K562 (cell line): ENCODE measurements around the gene TP53RK. TPM values are rescaled to one million over a fixed set of nuclear protein-coding genes. Genes with fewer than 3 reads are reported as not detected.

Source experiments
- ATAC-seq: fragments of 200-7000 bp; cut with Tn5 transposase; 3 replicates; pipeline ENCODE4 v1.9.1; 2020; ENCODE audit warnings: moderate library complexity
- BruUV-seq: library from RNA; stranded (reverse); fragments of 400-500 nt; replicated peaks from 2 replicates; lab custom pipeline; 2021; lab: Mats Ljungman, UMichigan
- CTCF ChIA-PET: fragments of 300-600 bp; formaldehyde crosslinking; extraction: SDS; loops from one replicate; lab custom pipeline; 2021; ENCODE audit warnings: low intra/inter-chr PET ratio; lab: Yijun Ruan, JAX
- POLR2A ChIA-PET: fragments of 300-600, 350-650 bp; sonication (Branson Sonifier 250); formaldehyde crosslinking; extraction: SDS; loops from one replicate; lab custom pipeline; 2021; ENCODE audit warnings: antibody characterized with exemption, inconsistent platforms; lab: Yijun Ruan, JAX
- DNase-seq, 4 experiments: peaks; one replicate each; pipeline versions ENCODE4 v3.0.0 to v3.0.0-alpha.2; 2011 to 2018; ENCODE audit warnings: low spot score in 3 of 4, mixed read lengths in 3 of 4; ENCODE audit errors: extremely low read depth in 1 of 4
- FAIRE-seq: peaks from 2 replicates; lab custom pipeline; 2011; peaks lifted over from hg19 to GRCh38; lab: Jason Lieb, UNC
- H2AFZ ChIP-seq: 2 replicates; pipeline ENCODE4 v1.6.0; 2011; ENCODE audit warnings: low read depth, low read length, control low read depth, inconsistent platforms
- H3K27ac ChIP-seq: fragments of 200-600 bp; 3 replicates; pipeline ENCODE4 v1.8.0; 2011; ENCODE audit warnings: low read depth, mild to moderate bottlenecking, control low read depth, inconsistent platforms, low read length, moderate library complexity, mixed read lengths; ENCODE audit errors: extremely low read depth
- H3K27me3 ChIP-seq, 2 experiments: fragments of 300-600 bp in 1 of 2; 2 replicates in 1 of 2; 3 replicates in 1 of 2; pipeline versions ENCODE4 v1.6.0 to v1.8.0; 2011; ENCODE audit warnings: inconsistent platforms in 2 of 2, low read length in 2 of 2, mild to moderate bottlenecking in 1 of 2, mixed read lengths in 1 of 2, moderate library complexity in 1 of 2; ENCODE audit not compliant: control insufficient read depth in 2 of 2, insufficient read depth in 2 of 2
- H3K36me3 ChIP-seq: fragments of 300-600 bp; 3 replicates; pipeline ENCODE4 v1.8.0; 2011; ENCODE audit warnings: mild to moderate bottlenecking, low read length, inconsistent platforms; ENCODE audit not compliant: control insufficient read depth, insufficient read depth
- H3K4me1 ChIP-seq, 2 experiments: fragments of 200-600 bp in 1 of 2; replicated peaks in 1 of 2; 2 replicates in 1 of 2; 3 replicates in 1 of 2; pipeline versions ENCODE4 v1.5.1 to v1.8.0; 2011; ENCODE audit warnings: inconsistent platforms in 2 of 2, low read length in 2 of 2, mild to moderate bottlenecking in 1 of 2, mixed read lengths in 1 of 2, moderate library complexity in 1 of 2; ENCODE audit not compliant: control insufficient read depth in 2 of 2, insufficient read depth in 2 of 2
- H3K4me2 ChIP-seq: 2 replicates; pipeline ENCODE4 v1.6.1; 2011; ENCODE audit warnings: low read length, control low read depth, inconsistent platforms, mixed read lengths; ENCODE audit not compliant: insufficient read depth
- H3K4me3 ChIP-seq: fragments of 200-600 bp; sonication (generic), shearing (Covaris generic); 2 replicates; pipeline ENCODE4 v1.5.1; 2016; ENCODE audit warnings: control low read depth, inconsistent platforms
- H3K79me2 ChIP-seq: fragments of 200-600 bp; 3 replicates; pipeline ENCODE4 v1.8.0; 2011; ENCODE audit warnings: low read length, inconsistent platforms; ENCODE audit not compliant: control insufficient read depth, insufficient read depth
- H3K9ac ChIP-seq, 2 experiments: 2 replicates each; pipeline versions ENCODE4 v1.6.0 to v1.6.1; 2011; ENCODE audit warnings: low read depth in 2 of 2, low read length in 2 of 2, control low read depth in 1 of 2, inconsistent platforms in 1 of 2, mild to moderate bottlenecking in 1 of 2, mixed read lengths in 1 of 2; ENCODE audit not compliant: insufficient read depth in 1 of 2
- H3K9me1 ChIP-seq: one replicate; pipeline ENCODE4 v1.6.0; 2011; ENCODE audit warnings: inconsistent platforms, mild to moderate bottlenecking, low read length, moderate library complexity; ENCODE audit not compliant: control insufficient read depth, insufficient read depth
- H3K9me3 ChIP-seq: replicated peaks from 2 replicates; pipeline ENCODE4 v1.5.1; 2011; ENCODE audit warnings: low read depth, low read length, inconsistent platforms; ENCODE audit not compliant: control insufficient read depth, insufficient read depth
- H4K20me1 ChIP-seq: replicated peaks from 2 replicates; pipeline ENCODE4 v1.6.1; 2011; ENCODE audit warnings: low read length, inconsistent platforms, mixed read lengths; ENCODE audit not compliant: control insufficient read depth, insufficient read depth
- BCOR ChIP-seq: fragments of 450-650 bp; IDR thresholded peaks from 2 replicates; pipeline ENCODE4 v1.6.1; 2016
- CEBPG ChIP-seq, 3 experiments: fragments of 200-800 bp in 1 of 3; sonication (Bioruptor generic) in 1 of 3; sonication (generic) in 1 of 3; formaldehyde crosslinking in 1 of 3; IDR thresholded peaks in 2 of 3; conservative IDR thresholded peaks in 1 of 3; 2 replicates each; pipeline versions ENCODE4 v1.6.1 to v1.8.0; 2016 to 2022; ENCODE audit warnings: missing compliant biosample characterization in 2 of 3, missing genetic modification characterization in 2 of 3, mild to moderate bottlenecking in 1 of 3, missing genetic modification reagents in 1 of 3
- FOXP1 ChIP-seq: sonication (generic); formaldehyde crosslinking; IDR thresholded peaks from 2 replicates; pipeline ENCODE4 v1.8.0; 2022; ENCODE audit warnings: mild to moderate bottlenecking, missing genetic modification reagents
- NCOA1 ChIP-seq: fragments of 450-650 bp; IDR thresholded peaks from 2 replicates; pipeline ENCODE4 v1.6.1; 2016; ENCODE audit warnings: low read depth
- NFE2L1 ChIP-seq: fragments of 450-650 bp; IDR thresholded peaks from 2 replicates; pipeline ENCODE4 v1.6.1; 2016; ENCODE audit warnings: missing genetic modification characterization, low read depth, mild to moderate bottlenecking, missing compliant biosample characterization, moderate library complexity, borderline replicate concordance
- RBM25 ChIP-seq: fragments of 200-400 bp; formaldehyde crosslinking; IDR thresholded peaks from 2 replicates; pipeline ENCODE4 v1.6.1; 2018; ENCODE audit warnings: low read length, low read depth, moderate library complexity; ENCODE audit not compliant: severe bottlenecking
- RCOR1 ChIP-seq, 2 experiments: IDR thresholded peaks; 2 replicates each; pipeline ENCODE4 v1.6.1; 2012; ENCODE audit warnings: low read depth in 2 of 2, low read length in 2 of 2, borderline replicate concordance in 1 of 2, improper control_type of control experiment in 1 of 2
- XRCC5 ChIP-seq: fragments of 200-400 bp; formaldehyde crosslinking; IDR thresholded peaks from 2 replicates; pipeline ENCODE4 v1.6.1; 2017; ENCODE audit warnings: low read depth, mild to moderate bottlenecking, low read length
- ZNF175 ChIP-seq: fragments of 200-800 bp; sonication (Bioruptor generic); IDR thresholded peaks from 2 replicates; pipeline ENCODE4 v1.6.1; 2016; ENCODE audit warnings: low read depth, mild to moderate bottlenecking, missing genetic modification characterization, missing compliant biosample characterization
- WGBS: fragments of 100-300 bp; shearing (Covaris generic); methylation state at CpG from one replicate; pipeline ENCODE4 v1.1.6; 2016; ENCODE audit warnings: low coverage, mixed read lengths; ENCODE audit not compliant: insufficient coverage; ENCODE audit errors: missing lambda C conversion rate; 5-methylcytosine and 5-hydroxymethylcytosine counted together
- in situ Hi-C: fragments of 300-500 bp; cut with MboI; formaldehyde crosslinking; loops from 4 replicates; pipeline ENCODE4 v1.15.0; 2018; ENCODE audit warnings: inconsistent platforms, mixed read lengths
- intact Hi-C: fragments of 100-400 bp; cut with micrococcal nuclease; formaldehyde crosslinking; loops from 2 replicates; pipeline ENCODE4 v1.14.2; 2022
- polyA plus RNA-seq, 8 experiments: library from polyadenylated mRNA; depleted of rRNA in 4 of 8; stranded (reverse) in 5 of 8; unstranded in 3 of 8; fragments of >200 nt; fragmentation: Nextera tagmentation in 2 of 8; fragmentation: Illumina TruSeq in 1 of 8; extraction: Ambion mirVana in 2 of 8; extraction: Trizol in 1 of 8; gene quantifications; 2 replicates each; pipeline versions ENCODE4 v1.2.1 to v1.2.3, GENCODE V29; 2011 to 2014; ENCODE audit warnings: inconsistent platforms in 1 of 8, missing spikeins in 1 of 8
- total RNA-seq, 7 experiments: library from RNA; depleted of rRNA in 6 of 7; stranded (reverse); fragments of >200 nt in 6 of 7; fragmentation: Illumina TruSeq in 2 of 7; extraction: Trizol in 2 of 7; gene quantifications; 2 replicates each; pipeline versions ENCODE4 v1.2.1 to v1.2.3, GENCODE V29; 2011 to 2021; ENCODE audit warnings: low replicate concordance in 1 of 7
- TF ChIP-seq, protein P1 (sequence below), 2 experiments: IDR thresholded peaks in 1 of 2; conservative IDR thresholded peaks in 1 of 2; 2 replicates each; pipeline ENCODE4 v1.6.1; 2016; ENCODE audit warnings: low read depth in 2 of 2, mild to moderate bottlenecking in 1 of 2, missing compliant biosample characterization in 1 of 2, missing genetic modification characterization in 1 of 2, moderate library complexity in 1 of 2

The TP53RK gene
- total and polyA plus RNA-seq, 9 of the 15 experiments (the other 6 are each of a cell fraction or from before 2014, with no cell fraction given): 2.9 to 43.5 (median 17.2) TPM

DNA sequence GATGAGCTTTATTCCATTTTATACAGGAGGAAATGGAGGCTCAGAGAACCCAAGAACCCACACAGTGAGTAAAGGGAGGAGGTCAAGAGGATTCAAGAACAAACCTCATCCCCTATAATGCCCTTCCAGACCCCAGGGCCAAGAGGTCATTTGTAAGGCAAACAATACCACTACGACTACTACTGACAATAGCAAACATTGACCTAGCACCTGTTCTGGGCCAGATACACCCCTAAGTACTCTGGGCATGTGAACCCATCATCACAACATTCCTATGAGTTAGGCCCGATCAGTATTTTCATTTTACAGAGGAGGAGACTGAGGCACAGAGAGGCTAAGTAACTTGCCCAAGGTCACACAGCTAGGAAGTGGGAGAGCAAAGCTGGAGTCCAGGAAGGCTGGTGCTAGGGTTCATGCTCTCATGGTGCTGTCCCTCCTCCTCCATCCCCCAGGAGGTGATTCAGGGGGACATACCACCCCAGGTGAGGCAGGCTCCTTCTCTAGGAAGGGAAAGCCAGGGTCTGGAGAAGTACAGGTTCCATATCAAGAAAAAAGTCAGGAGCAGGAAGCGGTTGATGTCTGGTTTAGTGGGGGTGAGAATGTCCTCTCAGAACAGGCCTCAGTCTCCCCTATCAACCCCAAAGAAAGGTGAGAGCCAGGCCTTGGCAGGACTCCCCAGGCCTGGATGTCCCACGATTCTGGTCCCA, 51.7 kb downstream of the TP53RK start (continued):
- TF ChIP-seq NFE2L1 (tag) (no peak), RCOR1 (IDR thresholded peaks at IDR 0.05; ENCODE audit: borderline replicate concordance in 1 of 2, low read depth in 2 of 2, low read length in 2 of 2) (0 out of 4 replicates have a peak, but pooled peaks of 1 of the 2 experiments have one; percentile 8), ZNF175 (no peak), RBM25 (peak; percentile 83), XRCC5 (no peak), CEBPG (CRISPR knock-in tag; IDR thresholded peaks at IDR 0.05) (no peak), CEBPG (tag; conservative IDR thresholded peaks at IDR 0.05 in 1 of 2, IDR thresholded peaks at IDR 0.05 in 1 of 2) (no peak), BCOR (peak; percentile 91)

DNA sequence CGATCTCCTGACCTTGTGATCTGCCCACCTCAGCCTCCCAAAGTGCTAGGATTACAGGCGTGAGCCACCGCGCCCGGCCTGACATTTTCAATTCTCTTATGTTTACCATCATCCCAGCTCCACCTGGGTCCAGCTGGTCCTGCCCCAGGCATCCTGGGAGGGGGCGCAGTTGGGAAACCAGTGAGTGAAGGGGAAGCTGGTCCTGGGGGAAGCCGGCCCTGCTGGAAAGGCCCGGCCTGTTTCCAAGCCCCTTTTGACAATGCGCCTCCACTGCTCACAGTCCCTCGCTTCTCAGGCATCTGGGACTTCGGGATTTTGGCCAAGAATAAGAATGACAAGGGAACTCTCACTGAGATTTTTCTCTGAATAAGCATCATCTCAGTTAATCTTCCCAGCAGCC, 52.2 kb downstream of the TP53RK start:
- intact Hi-C loops: no loop called here
- no TSS peak for BruUV-seq
- no peak for TF ChIP-seq NCOA1
- TF ChIP-seq, protein P1, sequence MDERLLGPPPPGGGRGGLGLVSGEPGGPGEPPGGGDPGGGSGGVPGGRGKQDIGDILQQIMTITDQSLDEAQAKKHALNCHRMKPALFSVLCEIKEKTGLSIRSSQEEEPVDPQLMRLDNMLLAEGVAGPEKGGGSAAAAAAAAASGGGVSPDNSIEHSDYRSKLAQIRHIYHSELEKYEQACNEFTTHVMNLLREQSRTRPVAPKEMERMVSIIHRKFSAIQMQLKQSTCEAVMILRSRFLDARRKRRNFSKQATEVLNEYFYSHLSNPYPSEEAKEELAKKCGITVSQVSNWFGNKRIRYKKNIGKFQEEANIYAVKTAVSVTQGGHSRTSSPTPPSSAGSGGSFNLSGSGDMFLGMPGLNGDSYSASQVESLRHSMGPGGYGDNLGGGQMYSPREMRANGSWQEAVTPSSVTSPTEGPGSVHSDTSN (CRISPR knock-in tag; IDR thresholded peaks at IDR 0.05; ENCODE audit: low read depth): no peak
- TF ChIP-seq, protein P1 (tag; conservative IDR thresholded peaks at IDR 0.05; ENCODE audit: low read depth): no peak
- no peak for TF ChIP-seq FOXP1
- TF ChIP-seq, all 486 proteins: peak for 0
- Histone ChIP-seq H4K20me1 (no peaks in the 10 kb centered on the region), H3K4me3 (no peak overlapping the region), H3K36me3 (no peaks in the 10 kb centered on the region), H3K27ac (no peak overlapping the region), H2AFZ (no peak overlapping the region), H3K27me3 (no peaks in the 10 kb centered on the region), H3K9me3 (no peaks in the 10 kb centered on the region), H3K9me1 (no peaks in the 10 kb centered on the region), H3K9ac (no peak overlapping the region), H3K79me2 (no peaks in the 10 kb centered on the region), H3K4me1 (peaks cover 9 to 12% of the 10 kb centered on the region in 2 experiments; a peak in 4 of 5 replicates), H3K4me2 (no peak overlapping the region)
- 82% methylated on average over 11 of the region's 11 CpGs for WGBS
- ATAC-seq (no peak), FAIRE-seq (no peak), DNase-seq (no peak)
- ChIA-PET CTCF (no interaction called here), POLR2A (interaction anchor here (0.8 to 1.0 kb wide), 2 partner anchors 10 to 20 kb away, joined by 3 to 4 read pairs; no protein-coding TSS in a partner anchor)
- in situ Hi-C loops: no loop called here
